Anterior cingulate cortex (tissue), 58 donors: ENCODE results near the gene ZBTB42.

Experiments used
- DNase-seq, 58 donors: peaks; one replicate each; lab custom pipeline; 2025; lab: John Stamatoyannopoulos, UW

ZBTB42 gene

DNA sequence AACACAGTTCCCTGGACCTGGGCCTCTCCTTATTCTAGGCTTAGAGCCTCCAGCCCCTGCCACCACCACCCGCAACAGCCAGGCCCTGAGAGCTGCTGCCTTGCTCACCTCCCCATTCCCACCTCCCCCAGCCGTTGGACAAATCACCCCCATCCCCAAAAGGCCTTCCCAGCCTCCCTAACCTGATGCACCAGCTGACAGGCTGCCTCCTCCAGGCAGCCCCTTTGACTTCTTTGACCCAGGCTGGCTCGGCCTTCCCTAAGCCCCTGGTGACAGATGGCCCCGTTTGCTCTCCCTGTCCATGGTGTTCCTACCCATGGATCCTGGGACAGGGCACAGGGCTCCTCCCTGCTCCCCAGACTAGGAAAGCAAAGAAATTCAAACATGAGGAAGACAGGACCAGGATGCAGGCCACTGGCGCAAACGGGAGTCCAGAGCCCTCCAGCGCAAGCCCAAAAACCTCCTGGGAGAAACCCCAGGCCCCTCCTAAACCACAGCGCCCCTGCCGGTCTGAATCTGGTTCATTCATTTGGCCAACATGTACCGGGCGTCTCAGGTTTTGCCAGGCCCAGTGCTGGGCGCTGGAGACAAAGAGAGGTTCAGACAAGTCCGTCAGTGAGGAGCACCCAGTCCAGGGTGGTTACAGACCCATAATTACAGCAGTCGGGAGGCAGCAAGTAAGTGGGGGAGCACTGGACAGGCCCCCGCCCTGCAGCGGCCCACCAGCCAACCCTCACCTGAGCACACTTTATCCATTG, 7.8 kb upstream of the ZBTB42 start:
- no peak for DNase-seq

DNA sequence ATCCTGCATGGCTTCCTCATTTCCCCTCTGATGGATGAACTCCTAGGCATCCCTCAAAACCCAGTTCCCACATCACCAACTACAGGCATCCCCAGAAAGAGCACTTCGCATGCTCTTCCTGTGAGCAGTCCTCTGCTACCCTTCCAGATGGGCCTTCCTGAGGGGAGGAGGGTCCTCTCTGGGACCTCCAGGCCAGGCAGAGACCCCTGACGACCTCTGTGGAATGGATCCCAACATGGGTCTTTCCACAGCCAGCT, 7.3 kb upstream of the ZBTB42 start:
- DNase-seq: no peak

DNA sequence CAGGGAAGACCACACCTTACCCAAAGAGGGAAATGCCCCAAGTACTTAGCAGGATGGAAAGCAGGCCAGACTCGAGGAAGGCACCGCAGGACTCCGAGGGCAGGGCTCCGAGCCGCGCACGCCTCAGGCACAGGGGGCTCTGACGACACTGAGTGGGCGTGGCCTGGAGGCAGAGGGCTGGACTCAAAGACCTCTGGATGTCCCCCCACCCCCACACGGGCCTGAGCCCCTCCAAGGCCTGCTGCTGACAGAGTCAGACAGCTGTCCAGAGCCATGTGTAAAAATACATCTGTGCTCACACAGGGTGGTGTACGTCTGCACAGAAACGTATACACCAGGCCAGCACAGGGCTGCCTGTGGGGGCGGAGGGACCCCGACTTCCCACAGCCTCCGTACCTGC, 6.8 kb upstream of the ZBTB42 start:
- no peak for DNase-seq

DNA sequence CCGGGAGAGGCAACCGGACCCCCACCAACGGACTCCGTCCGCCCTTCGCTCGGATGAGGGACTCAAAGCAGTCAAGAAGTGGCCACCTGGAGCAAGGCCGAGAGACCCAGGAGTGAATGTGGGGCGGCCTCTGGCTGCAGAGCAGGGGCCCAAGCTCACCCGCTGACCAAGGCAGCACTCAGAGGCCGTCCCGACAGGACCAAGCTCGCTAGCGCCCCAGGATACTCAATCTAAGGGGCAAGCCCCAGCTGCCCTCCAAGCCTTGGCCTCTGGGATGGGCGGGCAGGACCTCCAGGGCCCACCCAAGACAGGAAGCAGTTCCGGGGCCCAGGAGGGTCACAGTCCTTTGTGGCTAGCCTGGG, 6.3 kb upstream of the ZBTB42 start:
- DNase-seq: no peak

DNA sequence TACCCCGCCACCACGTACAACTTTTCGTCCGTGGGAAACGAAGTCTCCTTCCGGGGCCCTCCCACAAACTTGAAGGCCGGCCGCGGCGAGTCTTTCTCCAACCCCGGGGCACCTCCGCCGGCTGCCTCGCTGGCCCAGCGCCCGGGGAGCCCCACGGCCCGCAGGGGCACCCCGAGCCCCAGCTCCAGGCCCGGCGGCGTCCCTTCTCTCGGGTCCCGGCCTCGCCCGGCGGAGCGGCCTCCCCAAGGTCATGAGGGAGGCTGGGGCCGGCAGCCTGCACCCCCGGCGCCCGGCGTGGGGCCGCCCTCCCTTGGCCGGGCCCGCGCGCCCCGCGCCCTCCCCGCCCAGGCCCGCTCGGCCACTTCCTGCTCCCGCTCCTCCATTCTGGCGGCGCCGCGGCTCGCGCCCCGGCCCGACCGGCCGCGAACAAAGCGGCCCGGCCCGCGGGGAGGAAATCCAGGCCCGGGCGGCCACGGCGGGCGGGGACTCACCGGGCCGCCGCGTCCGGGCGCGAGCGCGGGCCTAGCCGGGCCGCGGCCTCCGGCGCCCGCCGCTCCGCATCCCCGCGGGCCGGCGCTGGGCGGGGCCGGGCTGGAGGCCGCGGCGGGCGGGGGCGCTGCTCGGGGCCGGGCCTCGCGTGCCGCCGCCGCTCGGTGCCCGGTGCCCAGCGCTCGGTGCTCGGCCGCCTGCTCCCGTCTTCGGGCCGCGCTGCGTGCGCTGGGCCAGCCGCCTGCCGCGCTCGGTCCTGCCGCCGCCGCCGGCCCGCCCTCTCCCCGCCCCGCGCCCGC, 5.7 kb upstream of the ZBTB42 start, which contains the start of gene AKT1:
Gene AKT1 (minus strand): TSS at position 756 of the 788 bp plus-strand sequence. CDS start 3,105 bp downstream, outside the sequence.
- no peak for DNase-seq

DNA sequence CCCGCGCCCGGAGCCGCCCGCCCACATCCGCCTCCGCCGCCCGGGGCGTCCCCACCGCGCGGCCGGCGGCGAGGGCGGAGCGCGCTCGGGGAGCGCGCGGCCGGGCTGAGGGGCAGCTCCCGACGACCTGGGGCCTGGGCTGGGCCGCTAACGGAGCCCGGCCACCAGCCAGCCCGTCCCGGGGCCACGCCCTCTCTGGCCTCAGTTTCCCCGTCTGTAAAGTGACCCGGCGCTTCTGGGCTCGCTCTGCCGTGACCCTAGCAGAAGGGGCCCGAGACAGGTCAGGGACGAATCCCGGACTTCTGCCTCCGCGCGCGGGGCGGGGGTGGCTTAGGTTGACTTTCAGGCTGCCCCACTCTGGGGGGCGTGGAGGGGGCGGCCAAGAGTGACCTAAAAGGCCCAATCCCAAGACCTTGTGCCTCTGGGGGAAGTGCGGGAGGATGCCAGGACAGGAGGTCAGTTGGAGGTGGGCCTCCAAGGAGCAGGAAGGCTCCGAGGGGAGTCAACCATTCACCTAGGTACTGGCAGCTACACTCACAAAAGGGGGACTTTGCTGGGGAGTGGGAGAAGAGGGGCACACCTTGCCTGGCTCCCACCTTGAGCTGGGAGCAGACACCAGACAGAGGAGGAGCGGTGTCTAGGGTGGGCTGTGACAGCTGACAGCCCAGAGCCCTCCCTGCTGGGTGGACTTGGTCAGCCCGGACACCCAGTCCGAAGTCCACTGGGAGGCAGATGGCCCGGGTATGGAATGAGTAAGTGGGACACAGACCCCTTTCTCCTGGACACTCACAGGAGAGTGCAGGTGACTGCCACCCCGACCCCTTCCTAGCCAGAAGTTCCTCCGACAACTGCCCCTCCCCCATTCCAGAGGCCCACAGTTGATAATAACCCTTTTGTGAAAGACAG, 4.9 kb upstream of the ZBTB42 start:
- peak in 17 of 58 donors; percentile 15 to 56 (median 35) for DNase-seq

DNA sequence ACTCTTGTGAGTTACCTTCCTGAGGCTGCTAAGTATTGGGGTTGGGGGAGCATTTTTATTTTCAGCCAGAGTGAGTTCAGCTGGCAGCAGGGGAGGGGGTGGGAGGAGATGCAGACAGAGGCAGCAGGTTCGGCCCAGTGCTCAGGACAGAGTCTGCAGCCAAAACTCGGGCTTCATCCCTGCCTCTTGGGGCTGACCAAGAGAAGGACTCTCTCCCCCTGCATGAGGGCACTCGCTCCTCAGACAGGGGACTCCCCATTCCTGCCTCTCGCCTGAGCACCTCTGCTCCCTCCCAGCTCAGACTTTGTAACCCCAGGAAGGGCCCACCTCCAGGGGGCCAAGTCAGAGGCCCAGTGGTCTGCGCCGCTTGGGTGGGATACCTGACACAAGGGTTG, 4.2 kb upstream of the ZBTB42 start:
- no peak for DNase-seq

DNA sequence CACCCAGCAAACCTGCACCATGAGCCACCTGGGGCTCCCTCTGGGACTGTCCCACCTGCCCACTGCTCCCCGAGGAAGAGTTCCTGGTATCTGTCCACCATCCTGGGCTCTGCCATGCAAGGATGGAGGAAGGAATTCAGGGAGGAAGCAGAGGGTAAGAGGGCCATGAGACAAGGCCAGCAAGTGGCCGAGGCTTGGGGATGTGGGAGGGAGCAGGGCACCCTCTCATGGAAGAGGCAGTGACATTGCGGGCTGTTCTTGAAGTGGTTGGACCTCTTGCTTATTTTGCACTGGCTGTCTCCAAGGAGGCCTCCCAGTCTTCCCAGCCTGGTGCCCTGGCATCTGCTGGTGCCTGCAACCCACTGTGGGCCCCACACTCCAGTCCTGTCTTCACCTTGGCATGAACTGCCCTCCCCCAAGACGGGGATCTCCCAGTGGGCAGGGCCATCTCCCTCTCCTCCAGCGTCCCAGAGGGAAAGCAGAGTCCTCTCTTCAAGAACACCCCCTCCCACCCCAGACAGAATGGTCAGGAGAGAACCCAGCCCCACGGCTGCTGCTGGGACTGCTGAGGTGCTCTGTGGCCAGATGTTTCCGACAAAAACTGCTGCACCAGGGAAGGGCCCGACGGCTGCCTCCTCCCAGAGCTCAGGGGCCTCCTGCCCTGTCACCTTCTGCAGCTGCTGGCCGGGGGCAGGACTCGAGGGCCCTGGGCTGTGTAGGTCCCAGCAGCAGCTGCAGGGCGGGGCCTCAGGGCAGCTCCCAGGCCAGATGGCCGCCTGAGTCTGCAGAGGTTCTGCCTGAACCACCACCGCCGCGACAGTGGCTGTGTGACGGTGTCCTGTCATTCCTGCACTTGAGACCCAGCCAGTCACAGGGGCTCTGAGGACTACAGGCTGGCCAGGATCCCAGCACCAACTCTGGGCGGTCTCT, 3.5 kb upstream of the ZBTB42 start:
- no peak for DNase-seq

DNA sequence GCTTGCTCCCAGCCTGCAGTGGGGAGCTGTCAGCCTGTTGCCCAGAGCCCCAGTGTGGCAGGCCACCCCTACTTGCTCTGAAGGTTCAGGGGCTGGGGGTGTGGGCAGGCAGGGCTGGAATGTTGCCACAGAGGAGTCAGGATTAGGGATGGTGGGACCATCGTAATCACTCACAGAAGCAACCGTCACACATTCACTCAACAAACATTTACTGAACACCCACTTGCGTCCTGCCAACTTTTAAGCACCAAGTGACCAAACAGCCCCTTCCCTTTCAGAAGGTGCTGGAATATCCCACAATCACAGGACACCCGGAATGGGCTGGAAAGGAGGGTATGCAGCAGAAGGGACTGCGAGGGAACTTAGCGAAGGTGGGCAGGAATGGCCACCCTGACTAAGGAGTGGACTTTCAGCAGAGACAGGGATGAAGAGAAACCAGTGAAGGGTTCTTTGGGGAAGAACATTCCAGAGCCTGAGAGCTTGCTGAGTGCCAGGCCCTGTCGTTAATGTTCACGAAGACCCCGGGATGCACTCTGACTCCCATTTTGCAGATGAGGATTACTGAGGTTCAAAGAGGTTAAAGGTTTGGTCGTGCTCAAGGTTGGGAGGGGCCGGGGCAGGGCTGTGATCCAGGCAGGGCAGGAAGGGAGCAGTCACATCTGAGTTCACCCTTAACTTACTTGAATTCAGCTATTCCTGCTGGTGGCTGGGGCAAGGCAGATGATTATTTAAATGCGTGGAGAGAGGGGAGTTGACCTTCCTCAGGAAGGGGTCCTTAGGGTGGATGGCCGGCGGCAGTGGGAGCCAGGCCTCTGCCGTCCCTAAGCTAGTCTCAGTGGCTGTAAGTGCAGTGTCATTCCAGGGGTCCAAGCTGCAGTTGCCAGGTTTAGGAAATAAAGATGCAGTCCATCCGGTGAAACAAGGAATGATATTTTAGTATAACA, 2.3 kb upstream of the ZBTB42 start:
- DNase-seq: no peak

DNA sequence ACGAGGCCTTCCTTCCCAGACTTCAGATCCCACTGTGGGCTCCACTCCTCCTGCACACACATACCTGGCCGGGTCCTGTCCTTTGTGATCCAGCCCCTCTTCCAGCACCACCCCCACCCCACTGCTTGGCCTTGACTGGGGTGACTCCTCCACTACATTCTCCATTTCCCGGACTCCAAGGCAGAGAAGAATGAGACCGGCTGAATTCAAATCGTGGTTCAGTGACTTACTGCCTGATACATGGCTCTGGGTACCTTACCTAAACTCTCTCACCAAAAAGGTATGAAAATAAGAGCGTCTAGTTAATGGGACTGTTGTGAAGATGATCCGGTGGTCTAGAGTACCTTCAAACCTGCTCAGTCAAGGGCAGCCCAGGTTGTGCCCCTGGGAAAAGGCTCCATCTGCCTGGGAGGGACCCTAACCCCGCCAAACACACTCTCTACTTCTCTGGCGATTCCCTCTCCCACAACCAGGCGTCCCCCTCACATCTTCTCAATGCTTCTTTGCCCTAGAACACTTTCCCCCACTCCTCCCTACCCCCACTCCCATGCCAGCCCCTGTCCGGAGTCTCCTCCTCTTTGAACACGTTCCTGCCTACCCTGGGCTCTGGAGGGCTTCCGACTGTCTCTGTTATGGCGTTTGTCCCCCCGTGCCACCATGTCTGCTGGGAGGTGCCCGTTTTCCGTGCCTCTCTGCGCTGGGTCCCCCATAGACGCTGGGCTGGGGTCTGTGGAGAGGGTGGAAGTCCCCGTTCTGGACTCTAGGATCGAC, 1.5 kb upstream of the ZBTB42 start:
- DNase-seq: no peak

DNA sequence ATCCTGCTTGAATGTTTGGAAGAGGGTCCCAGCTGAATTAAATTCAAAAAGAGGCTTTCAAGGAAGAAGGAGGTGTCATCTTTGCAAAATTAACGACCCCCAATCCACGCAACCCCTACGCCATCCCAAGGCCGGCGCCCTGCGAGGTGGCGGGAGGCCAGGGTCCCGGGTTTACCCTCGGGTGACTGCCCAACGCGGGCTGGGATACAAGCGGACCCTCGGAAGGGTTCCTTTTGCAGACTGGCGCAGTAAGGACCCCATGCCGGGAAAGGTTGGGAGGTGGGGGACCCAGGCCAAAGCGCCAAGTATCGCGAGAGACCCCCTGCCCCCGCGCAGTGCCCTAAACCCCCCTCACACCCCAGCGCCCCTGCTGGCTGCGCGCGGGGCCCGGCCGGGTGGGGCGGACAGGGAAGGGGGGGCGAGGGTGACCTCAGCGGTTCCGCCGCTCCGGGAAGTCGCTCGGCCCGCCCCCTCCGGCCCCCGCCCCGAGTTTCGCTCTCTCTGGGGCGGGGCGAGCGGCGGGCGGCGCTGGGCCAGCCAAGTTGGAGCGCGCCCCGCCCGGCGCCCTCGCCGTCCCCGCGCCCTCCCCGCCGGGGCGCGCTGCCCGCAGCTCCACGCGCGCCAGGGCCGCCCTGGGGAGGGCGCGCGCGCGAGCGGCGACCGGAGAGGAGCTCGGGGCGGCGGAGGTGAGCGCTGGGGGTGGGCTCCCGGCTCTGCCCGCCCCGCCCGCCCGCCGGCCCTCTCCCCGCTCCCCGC, 708 bp upstream of the ZBTB42 start:
- peak in 29 of 58 donors; percentile 15 to 63 (median 38) for DNase-seq

DNA sequence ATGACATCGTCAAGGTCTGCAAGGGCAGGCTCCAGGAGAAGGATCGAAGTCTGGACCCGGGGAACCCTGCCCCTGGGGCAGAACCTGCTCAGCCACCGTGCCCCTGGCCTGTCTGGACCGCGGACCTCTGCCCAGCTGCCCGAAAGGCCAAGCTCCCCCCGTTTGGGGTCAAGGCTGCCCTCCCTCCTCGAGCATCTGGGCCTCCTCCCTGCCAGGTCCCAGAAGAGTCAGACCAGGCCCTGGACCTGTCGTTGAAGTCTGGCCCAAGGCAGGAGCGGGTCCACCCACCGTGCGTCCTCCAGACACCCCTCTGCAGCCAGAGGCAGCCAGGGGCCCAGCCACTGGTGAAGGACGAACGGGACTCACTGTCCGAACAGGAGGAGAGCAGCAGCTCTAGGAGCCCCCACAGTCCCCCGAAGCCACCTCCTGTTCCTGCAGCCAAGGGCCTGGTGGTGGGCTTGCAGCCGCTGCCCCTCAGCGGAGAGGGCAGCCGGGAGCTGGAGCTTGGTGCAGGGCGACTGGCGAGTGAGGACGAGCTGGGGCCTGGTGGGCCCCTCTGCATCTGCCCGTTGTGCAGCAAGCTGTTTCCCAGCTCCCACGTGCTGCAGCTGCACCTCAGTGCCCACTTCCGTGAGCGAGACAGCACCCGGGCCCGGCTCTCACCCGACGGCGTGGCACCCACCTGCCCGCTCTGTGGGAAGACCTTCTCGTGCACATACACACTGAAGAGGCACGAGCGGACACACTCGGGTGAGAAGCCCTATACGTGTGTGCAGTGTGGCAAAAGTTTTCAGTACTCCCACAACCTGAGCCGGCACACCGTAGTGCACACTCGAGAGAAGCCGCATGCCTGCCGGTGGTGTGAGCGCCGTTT, 856 bp downstream of the ZBTB42 start:
- DNase-seq: no peak

DNA sequence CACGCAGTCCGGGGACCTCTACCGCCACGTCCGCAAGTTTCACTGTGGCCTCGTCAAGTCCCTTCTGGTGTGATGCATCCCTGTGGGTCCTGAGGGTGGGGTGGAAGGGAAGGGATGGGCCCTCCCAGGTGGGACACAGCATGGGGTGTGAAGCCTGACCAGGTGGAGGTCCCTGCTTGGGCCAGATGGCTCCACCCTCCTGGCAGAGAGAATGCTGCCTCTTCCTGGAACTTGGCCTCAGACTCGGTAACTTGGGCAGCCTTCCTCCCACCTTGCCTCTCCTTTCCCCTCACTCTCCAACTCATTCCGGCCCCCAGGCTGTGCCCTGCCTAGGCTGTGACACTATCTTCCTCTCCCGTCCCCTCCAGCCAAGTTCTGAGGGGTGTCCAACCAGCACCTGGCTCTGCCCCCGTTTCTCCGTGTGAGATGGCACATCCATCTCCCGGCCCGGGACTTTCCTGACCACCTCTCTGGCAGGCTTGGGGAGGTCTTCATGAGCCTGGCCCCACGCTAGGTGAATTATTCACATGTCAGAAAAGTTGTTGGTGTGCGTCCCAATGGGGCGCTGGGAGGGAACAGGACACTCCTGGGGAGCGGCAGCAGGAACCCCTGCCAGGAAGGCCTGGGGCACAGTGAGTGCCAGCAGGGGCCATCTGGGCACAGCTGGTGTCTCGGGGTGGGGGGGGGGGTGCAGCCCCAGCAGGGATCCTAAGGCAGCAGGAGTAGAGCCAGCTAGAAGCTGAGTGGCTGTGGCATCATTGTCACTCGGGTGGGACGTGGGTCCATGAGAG, 1.7 kb downstream of the ZBTB42 start:
- DNase-seq: no peak

DNA sequence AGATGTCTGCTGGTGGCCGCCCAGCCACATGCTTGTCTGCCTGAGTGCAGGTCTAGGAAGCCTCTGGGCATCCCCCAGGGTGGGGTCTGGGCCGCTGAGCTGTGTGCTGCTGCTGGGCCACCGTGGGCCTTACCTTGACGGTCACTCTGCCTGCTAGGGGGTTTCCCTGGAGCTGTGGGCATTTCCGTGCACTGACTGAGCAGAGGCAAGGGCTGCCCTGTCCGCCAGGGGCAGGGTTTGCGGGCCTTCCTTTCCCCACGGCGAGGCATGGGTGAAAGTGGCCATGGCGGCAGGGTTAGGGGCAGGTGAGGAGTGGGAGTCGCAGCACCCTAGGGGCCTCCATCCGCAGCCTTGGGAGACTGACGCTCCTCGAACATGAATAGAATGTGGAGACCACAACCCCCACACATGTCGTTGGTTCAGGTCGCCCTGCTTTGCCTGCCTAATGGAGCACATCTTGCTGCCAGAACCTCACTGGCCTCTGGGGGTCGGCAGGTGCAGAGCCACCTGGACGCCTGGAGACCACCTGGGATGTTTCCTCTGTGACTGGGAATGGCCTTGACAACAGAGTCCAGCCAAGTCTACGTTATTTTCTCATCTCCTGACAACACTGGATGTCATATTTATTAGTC, 2.5 kb downstream of the ZBTB42 start:
- no peak for DNase-seq

DNA sequence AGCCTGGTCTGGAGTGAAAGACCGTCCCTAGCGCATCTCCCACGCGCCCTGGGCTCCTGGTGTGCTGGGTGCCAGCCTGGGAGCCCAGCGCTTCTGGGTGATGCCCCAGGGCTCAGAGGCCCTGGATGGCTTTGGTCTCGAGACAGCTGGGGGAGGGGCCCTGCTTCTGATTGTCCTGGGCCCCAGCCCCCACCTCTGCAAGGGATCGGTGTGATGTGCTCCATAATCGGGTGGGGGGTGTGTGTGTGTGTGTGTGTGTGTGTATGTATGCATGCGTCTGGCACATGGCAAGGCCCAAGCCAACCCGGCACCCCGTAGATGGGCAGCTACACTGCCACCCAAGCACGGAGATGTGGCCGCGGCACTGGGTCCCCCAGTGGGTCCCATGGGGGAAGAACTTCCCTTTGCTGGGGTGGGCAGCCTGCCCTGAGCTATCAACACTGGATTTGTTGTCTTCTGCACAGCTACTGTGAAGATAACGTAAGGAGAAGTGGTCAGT, 3.1 kb downstream of the ZBTB42 start:
- no peak for DNase-seq
